Naive thymus-derived CD8-positive, alpha-beta T cell (primary cell): Measurements from ENCODE around the gene VPS39. TPM values are rescaled to one million over a fixed set of nuclear protein-coding genes. Genes with fewer than 3 reads are reported as not detected.

Experiments used
- ATAC-seq, 2 donors: fragments of 150-1000 bp; cut with Tn5 transposase in 1 of 2; sonication (Bioruptor Pico), chemical (Tn5 transposase) in 1 of 2; 1 replicate in 1 of 2; 2 replicates in 1 of 2; pipeline ENCODE4 v1.10.0; 2021; ENCODE audit warnings: mild to moderate bottlenecking in 2 of 2, moderate library complexity in 2 of 2
- POLR2A ChIA-PET: fragments of 350-600 bp; sonication (Branson Sonifier 250); formaldehyde crosslinking; loops from one replicate; lab custom pipeline; 2021; ENCODE audit warnings: antibody characterized with exemption; lab: Charles Lee
- DNase-seq, 10 donors: peaks; one replicate each; pipeline versions ENCODE4 v3.0.0 to v3.0.0-alpha.2; 2020 to 2022
- H3K27ac Mint-ChIP-seq, 10 donors: one replicate each; pipeline ENCODE4 v1.8.0; 2020 to 2022; ENCODE audit warnings: mild to moderate bottlenecking in 10 of 10, mixed read lengths in 10 of 10, moderate library complexity in 4 of 10, inconsistent platforms in 1 of 10
- H3K27me3 Mint-ChIP-seq, 5 donors: one replicate each; pipeline ENCODE4 v1.8.0; 2021 to 2022; ENCODE audit warnings: mixed read lengths in 5 of 5
- H3K36me3 Mint-ChIP-seq, 3 donors: one replicate each; pipeline ENCODE4 v1.8.0; 2020 to 2022; ENCODE audit warnings: mixed read lengths in 3 of 3, mild to moderate bottlenecking in 2 of 3, inconsistent platforms in 1 of 3
- H3K4me1 Mint-ChIP-seq, 4 donors: one replicate each; pipeline ENCODE4 v1.8.0; 2021 to 2022; ENCODE audit warnings: mixed read lengths in 4 of 4
- H3K4me3 Mint-ChIP-seq, 10 donors: one replicate each; pipeline ENCODE4 v1.8.0; 2020 to 2022; ENCODE audit warnings: mild to moderate bottlenecking in 10 of 10, mixed read lengths in 10 of 10, moderate library complexity in 6 of 10, inconsistent platforms in 1 of 10
- H3K9me3 Mint-ChIP-seq, 9 donors: one replicate each; pipeline ENCODE4 v1.8.0; 2020 to 2022; ENCODE audit warnings: mixed read lengths in 9 of 9, mild to moderate bottlenecking in 3 of 9, inconsistent platforms in 1 of 9, moderate library complexity in 1 of 9
- polyA plus RNA-seq, 3 donors: library from polyadenylated mRNA; unstranded; fragments of 300-500 nt; fragmentation: Illumina TruSeq; gene quantifications; one replicate each; pipeline ENCODE4 v1.2.3, GENCODE V29; 2021
- total RNA-seq, 8 experiments: library from RNA in 2 of 8; stranded (reverse) in 2 of 8; gene quantifications; one replicate each; pipeline ENCODE4 v1.2.3 and lab custom pipeline; 2021 to 2026

Gene VPS39
- total and polyA plus RNA-seq, 5 experiments from 2014 or later: 26.9 to 113 (median 40.5) TPM

GRCh38 chr15:42154956-42155355 is 53.1 kb downstream of the VPS39 start:
- H3K4me1 Mint-ChIP-seq: peaks cover 0 to 4% (median 0%) of the 10 kb centered on the region in 4 donors
- ATAC-seq: no peak

DNA sequence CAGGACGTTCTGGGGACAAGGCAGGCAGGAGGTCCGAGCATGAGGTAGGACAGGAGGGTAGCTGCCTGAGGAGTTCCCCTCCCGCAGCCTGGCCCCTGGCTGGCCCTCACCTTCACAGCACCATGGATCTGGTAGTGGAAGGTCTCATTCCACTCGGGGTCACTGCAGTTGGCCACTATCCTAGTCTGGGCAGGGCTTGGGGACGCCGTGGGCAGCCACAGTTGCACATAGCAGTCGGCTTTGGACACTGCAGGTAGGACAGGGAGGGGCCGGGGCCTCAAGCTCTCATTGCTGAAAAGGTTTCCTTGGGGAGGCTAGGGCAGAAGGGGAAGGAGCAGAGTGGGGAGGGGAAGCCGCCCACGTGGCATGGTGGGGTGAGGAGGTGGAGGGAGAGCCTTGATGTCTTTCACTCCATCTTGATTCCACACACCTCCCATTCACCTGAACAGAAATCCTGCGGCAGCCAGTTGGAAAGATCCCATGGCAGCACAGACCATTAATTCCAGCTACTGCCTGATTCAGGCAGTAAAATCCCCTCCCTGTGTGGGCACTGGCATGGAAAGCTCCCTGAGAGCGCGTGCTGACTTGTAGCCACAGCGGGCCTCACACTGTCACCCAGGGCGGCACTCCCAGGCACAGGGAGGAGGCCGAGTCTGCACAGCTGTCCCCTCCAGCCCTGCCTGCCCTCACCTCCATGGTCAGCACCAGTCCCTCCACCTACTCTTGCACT is 53.7 kb downstream of the VPS39 start:
- Mint-ChIP-seq H3K27me3 (no peaks in the 10 kb centered on the region), H3K4me1 (peaks cover 0 to 4% (median 0%) of the 10 kb centered on the region in 4 donors), H3K4me3 (no peak overlapping the region), H3K27ac (no peak overlapping the region), H3K9me3 (no peaks in the 10 kb centered on the region), H3K36me3 (peaks cover 0 to 6% (median 2%) of the 10 kb centered on the region in 3 donors)
- ATAC-seq (no peak), DNase-seq (no peak)
- POLR2A ChIA-PET: no interaction called here

More at GRCh38 chr15:42154956-42155355, 53.1 kb downstream of the VPS39 start:
- DNase-seq: no peak
- peak overlapping the region in 3 of 10 donors; percentile 1 to 6 (median 6) for H3K27ac Mint-ChIP-seq
- H3K4me3 Mint-ChIP-seq: no peak overlapping the region
- peaks cover 0 to 12% (median 8%) of the 10 kb centered on the region in 3 donors for H3K36me3 Mint-ChIP-seq
- no peaks in the 10 kb centered on the region for H3K27me3 Mint-ChIP-seq
- no peaks in the 10 kb centered on the region for H3K9me3 Mint-ChIP-seq
- POLR2A ChIA-PET: no interaction called here

GRCh38 chr15:42153874-42154211 is 54.3 kb downstream of the VPS39 start:
- H3K36me3 Mint-ChIP-seq: peaks cover 0 to 4% (median 2%) of the 10 kb centered on the region in 3 donors
- H3K4me3 Mint-ChIP-seq: no peak overlapping the region
- peaks cover 0 to 4% (median 0%) of the 10 kb centered on the region in 4 donors for H3K4me1 Mint-ChIP-seq
- POLR2A ChIA-PET: no interaction called here
- H3K27me3 Mint-ChIP-seq: no peaks in the 10 kb centered on the region
- H3K9me3 Mint-ChIP-seq: no peaks in the 10 kb centered on the region
- H3K27ac Mint-ChIP-seq: no peak overlapping the region
- DNase-seq (no peak), ATAC-seq (no peak)

GRCh38 chr15:42152921-42153698 is 55.0 kb downstream of the VPS39 start:
- Mint-ChIP-seq H3K27ac (no peak overlapping the region), H3K4me1 (peaks cover 0 to 4% (median 0%) of the 10 kb centered on the region in 4 donors), H3K9me3 (no peaks in the 10 kb centered on the region), H3K27me3 (no peaks in the 10 kb centered on the region), H3K36me3 (peaks cover 0 to 2% (median 0%) of the 10 kb centered on the region in 3 donors), H3K4me3 (no peak overlapping the region)
- DNase-seq (no peak), ATAC-seq (no peak)
- POLR2A ChIA-PET: no interaction called here

- no peak for ATAC-seq
- Mint-ChIP-seq H3K36me3 (peaks cover 0 to 2% (median 0%) of the 10 kb centered on the region in 3 donors), H3K27ac (no peak overlapping the region)
These were observed 55.7 kb downstream of the VPS39 start for GRCh38 chr15:42152196-42152920.

GRCh38 chr15:42151736-42152135 is 56.4 kb downstream of the VPS39 start:
- no peak overlapping the region for H3K4me3 Mint-ChIP-seq
- POLR2A ChIA-PET: no interaction called here
- peaks cover 0 to 2% (median 0%) of the 10 kb centered on the region in 3 donors for H3K36me3 Mint-ChIP-seq
- no peaks in the 10 kb centered on the region for H3K27me3 Mint-ChIP-seq
- H3K9me3 Mint-ChIP-seq: no peaks in the 10 kb centered on the region
- ATAC-seq (no peak), DNase-seq (no peak)
- no peak overlapping the region for H3K27ac Mint-ChIP-seq
- peaks cover 0 to 4% (median 0%) of the 10 kb centered on the region in 4 donors for H3K4me1 Mint-ChIP-seq

More at GRCh38 chr15:42152196-42152920, 55.7 kb downstream of the VPS39 start:
- no peak for DNase-seq
- no peaks in the 10 kb centered on the region for H3K27me3 Mint-ChIP-seq
- no peaks in the 10 kb centered on the region for H3K9me3 Mint-ChIP-seq
- POLR2A ChIA-PET: no interaction called here
- no peak overlapping the region for H3K4me3 Mint-ChIP-seq
- H3K4me1 Mint-ChIP-seq: peaks cover 0 to 4% (median 0%) of the 10 kb centered on the region in 4 donors

DNA sequence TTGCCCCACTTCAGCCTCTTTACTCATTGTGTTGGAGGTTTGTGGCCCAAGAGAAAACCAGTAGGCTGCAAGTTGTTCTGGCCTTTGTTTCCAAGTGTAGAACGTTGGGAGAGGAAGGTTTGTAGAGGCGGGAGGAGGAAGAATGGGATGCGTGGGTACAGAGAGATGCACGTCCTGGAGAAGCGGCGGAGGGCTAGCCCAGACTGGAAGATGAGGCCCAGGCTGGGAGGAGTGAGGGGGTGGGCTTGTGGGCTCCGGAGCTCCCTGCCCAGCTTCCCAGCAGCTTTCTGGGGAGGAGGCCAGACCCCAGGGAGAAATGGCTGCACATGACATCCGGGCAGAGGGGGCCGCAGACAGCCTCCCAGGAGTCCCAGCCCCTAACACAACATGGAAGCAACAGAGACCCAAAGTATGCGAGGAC is 57.0 kb downstream of the VPS39 start:
- DNase-seq: no peak
- H3K4me3 Mint-ChIP-seq: peak overlapping the region in 1 of 10 donors; percentile 3
- no peak for ATAC-seq
- peaks cover 0 to 2% (median 0%) of the 10 kb centered on the region in 3 donors for H3K36me3 Mint-ChIP-seq
- H3K27me3 Mint-ChIP-seq: no peaks in the 10 kb centered on the region
- POLR2A ChIA-PET: no interaction called here
- peak overlapping the region in 1 of 10 donors; percentile 23 for H3K27ac Mint-ChIP-seq
- H3K4me1 Mint-ChIP-seq: peaks cover 0 to 4% (median 0%) of the 10 kb centered on the region in 4 donors
- H3K9me3 Mint-ChIP-seq: no peaks in the 10 kb centered on the region

- H3K4me1 Mint-ChIP-seq: peaks cover 0 to 4% (median 0%) of the 10 kb centered on the region in 4 donors
- no peak for ATAC-seq
- POLR2A ChIA-PET: interaction anchor here (0.6 kb wide), 1 partner anchor 439 kb away, joined by 3 read pairs; no protein-coding TSS in a partner anchor
- no peaks in the 10 kb centered on the region for H3K9me3 Mint-ChIP-seq
- H3K4me3 Mint-ChIP-seq: no peak overlapping the region
- no peaks in the 10 kb centered on the region for H3K27me3 Mint-ChIP-seq
- peak overlapping the region in 1 of 10 donors; percentile 64 for H3K27ac Mint-ChIP-seq
- no peak for DNase-seq
- peaks cover 0 to 2% (median 0%) of the 10 kb centered on the region in 3 donors for H3K36me3 Mint-ChIP-seq
These were observed 57.7 kb downstream of the VPS39 start for GRCh38 chr15:42150219-42150970.

- no peak overlapping the region for H3K4me3 Mint-ChIP-seq
- H3K36me3 Mint-ChIP-seq: peaks cover 0 to 2% (median 0%) of the 10 kb centered on the region in 3 donors
- ATAC-seq: no peak
- peak overlapping the region in 1 of 10 donors; percentile 64 for H3K27ac Mint-ChIP-seq
- no peaks in the 10 kb centered on the region for H3K9me3 Mint-ChIP-seq
- H3K27me3 Mint-ChIP-seq: peaks cover 0 to 3% (median 0%) of the 10 kb centered on the region in 5 donors
- H3K4me1 Mint-ChIP-seq: peaks cover 0 to 4% (median 0%) of the 10 kb centered on the region in 4 donors
- POLR2A ChIA-PET: interaction anchor here (0.6 kb wide), 1 partner anchor 440 kb away, joined by 3 read pairs; no protein-coding TSS in a partner anchor
- DNase-seq: no peak
These were observed 58.4 kb downstream of the VPS39 start for GRCh38 chr15:42149493-42150218.

- no peak for ATAC-seq
- no peak overlapping the region for H3K27ac Mint-ChIP-seq
- H3K4me1 Mint-ChIP-seq: peaks cover 0 to 4% (median 0%) of the 10 kb centered on the region in 4 donors
- no peaks in the 10 kb centered on the region for H3K9me3 Mint-ChIP-seq
- POLR2A ChIA-PET: no interaction called here
- no peak for DNase-seq
- peaks cover 0 to 2% (median 0%) of the 10 kb centered on the region in 3 donors for H3K36me3 Mint-ChIP-seq
- H3K27me3 Mint-ChIP-seq: peaks cover 0 to 3% (median 0%) of the 10 kb centered on the region in 5 donors
- no peak overlapping the region for H3K4me3 Mint-ChIP-seq
These were observed 59.2 kb downstream of the VPS39 start for GRCh38 chr15:42148808-42149492.

DNA sequence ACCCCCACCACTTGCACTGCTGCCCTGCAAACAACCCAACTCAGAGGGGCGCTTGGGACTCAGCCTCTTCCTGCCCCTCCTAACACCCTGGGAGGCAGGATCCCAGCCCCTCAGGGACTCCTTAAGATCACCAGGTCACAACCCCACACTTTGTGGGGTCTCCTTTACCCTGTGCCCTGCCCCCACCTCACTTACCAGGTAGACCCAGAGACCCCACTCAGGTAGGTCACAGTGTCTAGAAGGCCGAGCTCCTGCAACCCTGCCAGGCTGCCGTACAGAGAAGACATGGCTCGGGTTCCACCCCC is 60.7 kb downstream of the VPS39 start:
- Mint-ChIP-seq H3K36me3 (peaks cover 0 to 2% (median 0%) of the 10 kb centered on the region in 3 donors), H3K27ac (no peak overlapping the region), H3K4me3 (no peak overlapping the region), H3K4me1 (peaks cover 0 to 4% (median under 1%) of the 10 kb centered on the region in 4 donors), H3K9me3 (no peaks in the 10 kb centered on the region), H3K27me3 (peaks cover 0 to 3% (median 0%) of the 10 kb centered on the region in 5 donors)
- POLR2A ChIA-PET: no interaction called here
- ATAC-seq: no peak
- no peak for DNase-seq
